BLaER1 treated with 17β-estradiol and CSF1 and Interleukin-3, amounts not matched to agents 10 nM and 100 nM (cell line): Measurements from ENCODE around the gene SEC14L6.
"Not testable (repeated sequence)": the region's sequence is repeated elsewhere in the genome, so short reads cannot be mapped to it uniquely, and the experiment has no call there.

Experiments
- H3K27ac ChIP-seq, 11 experiments: shearing (Covaris generic); formaldehyde crosslinking; 2 replicates each; pipeline ENCODE4 v1.8.1; 2022
- H3K27me3 ChIP-seq, 11 experiments: shearing (Covaris generic); formaldehyde crosslinking; 2 replicates each; pipeline ENCODE4 v1.8.1; 2022
- H3K36me3 ChIP-seq, 11 experiments: shearing (Covaris generic); formaldehyde crosslinking; 2 replicates each; pipeline ENCODE4 v1.8.1; 2022
- H3K4me1 ChIP-seq, 10 experiments: shearing (Covaris generic); formaldehyde crosslinking; 2 replicates each; pipeline ENCODE4 v1.8.1; 2022
- H3K4me2 ChIP-seq, 11 experiments: shearing (Covaris generic); formaldehyde crosslinking; 2 replicates each; pipeline ENCODE4 v1.8.1; 2022
- H3K4me3 ChIP-seq, 10 experiments: shearing (Covaris generic); formaldehyde crosslinking; 2 replicates each; pipeline ENCODE4 v1.8.1; 2022
- H3K9ac ChIP-seq, 11 experiments: shearing (Covaris generic); formaldehyde crosslinking; 2 replicates each; pipeline ENCODE4 v1.8.1; 2022
- H3K9me3 ChIP-seq, 11 experiments: shearing (Covaris generic); formaldehyde crosslinking; replicated peaks in 1 of 11; 2 replicates each; pipeline ENCODE4 v1.8.1; 2022
- H4K20me1 ChIP-seq, 11 experiments: shearing (Covaris generic); formaldehyde crosslinking; 2 replicates each; pipeline ENCODE4 v1.8.1; 2022
- Cebpa-rat ChIP-seq, 11 experiments: shearing (Covaris generic); IDR thresholded peaks; 2 replicates each; pipeline ENCODE4 v1.8.1; 2022

The SEC14L6 gene

GRCh38 chr22:30547188-30547587 lies 647 bp upstream of the SEC14L6 start:
- Histone ChIP-seq H3K9me3 (no peaks in the 10 kb centered on the region), H3K9ac (no peak overlapping the region), H4K20me1 (no peaks in the 10 kb centered on the region), H3K27me3 (no peaks in the 10 kb centered on the region), H3K4me2 (no peak overlapping the region), H3K27ac (no peak overlapping the region), H3K4me3 (no peak overlapping the region), H3K36me3 (no peaks in the 10 kb centered on the region), H3K4me1 (peaks cover 0 to 4% (median 0%) of the 10 kb centered on the region in 10 experiments; a peak in 1 of 20 replicates)
- TF ChIP-seq Cebpa-rat (IDR thresholded peaks at IDR 0.05): no peak

DNA sequence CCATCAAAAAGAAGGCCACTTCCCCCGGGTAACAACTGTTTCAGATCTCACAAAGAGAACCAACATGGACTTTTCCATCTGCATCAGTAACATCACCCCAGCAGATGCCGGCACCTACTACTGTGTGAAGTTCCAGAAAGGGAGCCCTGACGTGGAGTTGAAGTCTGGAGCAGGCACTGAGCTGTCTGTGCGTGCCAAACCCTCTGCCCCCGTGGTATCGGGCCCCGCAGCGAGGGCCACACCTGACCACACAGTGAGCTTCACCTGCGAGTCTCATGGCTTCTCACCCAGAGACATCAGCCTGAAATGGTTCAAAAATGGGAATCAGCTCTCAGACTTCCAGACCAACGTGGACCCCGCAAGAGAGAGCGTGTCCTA lies 3.7 kb downstream of the SEC14L6 start:
- Histone ChIP-seq H3K4me2 (no peak overlapping the region), H3K9me3 (no peaks in the 10 kb centered on the region), H3K4me1 (peaks cover 0 to 4% (median 0%) of the 10 kb centered on the region in 10 experiments; a peak in 1 of 20 replicates), H3K9ac (no peak overlapping the region), H3K36me3 (no peaks in the 10 kb centered on the region), H3K27me3 (no peaks in the 10 kb centered on the region), H4K20me1 (no peaks in the 10 kb centered on the region), H3K4me3 (no peak overlapping the region), H3K27ac (no peak overlapping the region)
- no peak for TF ChIP-seq Cebpa-rat (IDR thresholded peaks at IDR 0.05)

DNA sequence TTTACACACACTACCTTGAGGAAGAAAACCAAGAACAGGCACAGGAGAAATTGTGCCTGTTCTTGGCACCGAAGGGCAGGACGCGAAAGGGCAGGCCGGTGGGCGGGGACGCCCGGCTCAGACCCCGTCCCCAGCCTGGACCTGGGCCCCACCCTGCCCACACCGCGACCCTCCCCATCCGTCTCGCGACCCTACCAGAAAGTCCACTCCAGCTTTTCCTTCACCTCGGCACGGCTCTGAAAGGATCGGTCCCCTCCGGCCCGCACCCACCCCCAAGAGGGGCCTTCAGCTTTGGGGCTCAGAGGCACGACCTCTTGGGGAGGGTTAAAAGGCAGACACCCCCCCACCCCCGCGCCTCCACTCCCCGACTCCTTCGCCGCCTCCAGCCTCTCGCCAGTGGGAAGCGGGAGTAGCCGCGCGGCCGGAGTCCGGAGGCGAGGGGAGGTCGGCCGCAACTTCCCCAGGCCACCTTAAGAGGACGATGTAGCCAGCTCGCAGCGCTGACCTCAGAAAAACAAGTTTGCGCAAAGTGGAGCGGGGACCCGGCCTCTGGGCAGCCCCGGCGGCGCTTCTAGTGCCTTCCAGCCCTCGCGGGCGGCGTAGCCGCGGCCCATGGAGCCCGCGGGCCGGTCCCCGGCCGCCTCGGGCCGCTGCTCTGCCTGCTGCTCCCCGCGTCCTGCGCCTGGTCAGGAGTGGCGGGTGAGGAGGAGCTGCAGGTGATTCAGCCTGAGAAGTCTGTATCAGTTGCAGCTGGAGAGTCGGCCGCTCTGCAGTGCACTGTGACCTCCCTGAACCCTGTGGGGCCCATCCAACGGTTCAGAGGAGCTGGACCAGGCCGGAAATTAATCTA lies 4.4 kb downstream of the SEC14L6 start:
- no peaks in the 10 kb centered on the region for H3K9me3 ChIP-seq
- H3K4me2 ChIP-seq: no peak overlapping the region
- no peak overlapping the region for H3K9ac ChIP-seq
- no peaks in the 10 kb centered on the region for H3K27me3 ChIP-seq
- TF ChIP-seq Cebpa-rat (IDR thresholded peaks at IDR 0.05): no peak
- no peak overlapping the region for H3K27ac ChIP-seq
- no peak overlapping the region for H3K4me3 ChIP-seq
- peaks cover 0 to 4% (median 0%) of the 10 kb centered on the region in 10 experiments; a peak in 1 of 20 replicates for H3K4me1 ChIP-seq
- no peaks in the 10 kb centered on the region for H4K20me1 ChIP-seq
- no peaks in the 10 kb centered on the region for H3K36me3 ChIP-seq

- not testable (repeated sequence) for H4K20me1 ChIP-seq, H3K27me3 ChIP-seq, H3K9me3 ChIP-seq, H3K9ac ChIP-seq, H3K4me3 ChIP-seq, H3K36me3 ChIP-seq, H3K27ac ChIP-seq, H3K4me1 ChIP-seq, H3K4me2 ChIP-seq
Measured at GRCh38 chr22:30541511-30541910, 5.0 kb downstream of the SEC14L6 start.

DNA sequence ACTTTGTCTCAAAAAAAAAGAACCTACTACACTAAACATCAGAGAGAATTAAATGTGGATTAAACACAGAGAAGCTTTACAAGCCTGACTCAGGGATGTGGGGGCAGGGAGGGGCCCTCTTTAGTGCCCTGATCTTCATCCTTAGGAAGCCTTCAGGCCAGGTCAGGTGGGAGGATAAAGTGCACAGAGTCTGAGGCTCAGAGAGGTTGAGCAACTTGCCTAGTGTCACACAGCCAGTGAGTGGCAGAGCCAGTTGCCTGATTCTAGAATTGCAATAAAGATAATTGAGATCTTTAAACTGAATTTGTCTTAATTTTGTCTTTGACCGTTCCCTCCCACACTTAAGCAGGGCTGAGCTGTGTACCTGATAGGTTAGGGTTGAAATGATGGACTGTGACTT lies 7.2 kb downstream of the SEC14L6 start:
- Histone ChIP-seq H3K9ac (no peak overlapping the region), H3K27ac (no peak overlapping the region), H4K20me1 (no peaks in the 10 kb centered on the region), H3K4me2 (no peak overlapping the region), H3K36me3 (no peaks in the 10 kb centered on the region), H3K27me3 (no peaks in the 10 kb centered on the region), H3K9me3 (no peaks in the 10 kb centered on the region), H3K4me1 (peaks cover 0 to 5% (median 0%) of the 10 kb centered on the region in 10 experiments; a peak in 2 of 20 replicates), H3K4me3 (no peak overlapping the region)
- TF ChIP-seq Cebpa-rat (IDR thresholded peaks at IDR 0.05): no peak

DNA sequence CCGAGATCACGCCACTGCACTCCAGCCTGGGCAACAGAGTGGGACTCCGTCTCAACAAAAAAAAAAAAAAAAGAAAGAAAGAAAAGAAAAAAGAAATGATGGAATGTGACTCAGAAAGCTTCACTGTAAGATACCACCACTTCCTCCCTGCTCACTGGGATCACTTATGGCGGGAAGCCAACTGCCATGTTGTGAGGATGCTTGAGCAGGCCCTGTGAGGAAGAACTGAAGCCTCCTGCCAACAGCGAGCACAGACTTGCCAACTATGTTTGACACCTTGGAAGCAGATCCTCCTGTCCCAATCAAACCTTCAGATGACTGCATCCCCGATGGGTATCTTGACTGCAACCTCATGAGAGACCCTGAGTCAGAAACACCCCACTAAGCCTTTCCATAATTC lies 8.3 kb downstream of the SEC14L6 start:
- H3K9me3 ChIP-seq: no peaks in the 10 kb centered on the region
- H3K4me1 ChIP-seq: peaks cover 0 to 5% (median 0%) of the 10 kb centered on the region in 10 experiments; a peak in 2 of 20 replicates
- H3K9ac ChIP-seq: no peak overlapping the region
- H3K27me3 ChIP-seq: no peaks in the 10 kb centered on the region
- H3K4me3 ChIP-seq: no peak overlapping the region
- no peak for TF ChIP-seq Cebpa-rat (IDR thresholded peaks at IDR 0.05)
- H3K27ac ChIP-seq: no peak overlapping the region
- H4K20me1 ChIP-seq: no peaks in the 10 kb centered on the region
- no peaks in the 10 kb centered on the region for H3K36me3 ChIP-seq
- H3K4me2 ChIP-seq: no peak overlapping the region

GRCh38 chr22:30537083-30537731 lies 9.3 kb downstream of the SEC14L6 start:
- H4K20me1 ChIP-seq: no peaks in the 10 kb centered on the region
- no peaks in the 10 kb centered on the region for H3K9me3 ChIP-seq
- H3K4me1 ChIP-seq: peaks cover 0 to 10% (median 0%) of the 10 kb centered on the region in 10 experiments; a peak in 6 of 20 replicates
- H3K4me3 ChIP-seq: no peak overlapping the region
- no peak overlapping the region for H3K9ac ChIP-seq
- H3K27ac ChIP-seq: no peak overlapping the region
- TF ChIP-seq Cebpa-rat (IDR thresholded peaks at IDR 0.05): no peak
- H3K27me3 ChIP-seq: no peaks in the 10 kb centered on the region
- H3K36me3 ChIP-seq: no peaks in the 10 kb centered on the region
- no peak overlapping the region for H3K4me2 ChIP-seq

- Histone ChIP-seq H3K36me3 (no peaks in the 10 kb centered on the region), H3K4me3 (no peak overlapping the region), H3K9ac (no peak overlapping the region), H3K27ac (no peak overlapping the region), H3K4me1 (peaks cover 0 to 10% (median 0%) of the 10 kb centered on the region in 10 experiments; a peak in 6 of 20 replicates), H3K27me3 (no peaks in the 10 kb centered on the region), H3K9me3 (no peaks in the 10 kb centered on the region), H3K4me2 (no peak overlapping the region), H4K20me1 (0 out of 22 replicates have a peak, but pooled peaks cover 0 to 4% (median 0%) of the 10 kb centered on the region in 11 experiments)
- TF ChIP-seq Cebpa-rat (IDR thresholded peaks at IDR 0.05): no peak
Measured at GRCh38 chr22:30535182-30535581, 11.4 kb downstream of the SEC14L6 start.

- no peak overlapping the region for H3K27ac ChIP-seq
- H3K9ac ChIP-seq: no peak overlapping the region
- no peaks in the 10 kb centered on the region for H3K36me3 ChIP-seq
- no peak for TF ChIP-seq Cebpa-rat (IDR thresholded peaks at IDR 0.05)
- H3K9me3 ChIP-seq: no peaks in the 10 kb centered on the region
- H3K4me3 ChIP-seq: no peak overlapping the region
- peaks cover 0 to 10% (median 0%) of the 10 kb centered on the region in 10 experiments; a peak in 6 of 20 replicates for H3K4me1 ChIP-seq
- 0 out of 22 replicates have a peak, but pooled peaks cover 0 to 4% (median 0%) of the 10 kb centered on the region in 11 experiments for H4K20me1 ChIP-seq
- H3K27me3 ChIP-seq: no peaks in the 10 kb centered on the region
- H3K4me2 ChIP-seq: no peak overlapping the region
Measured at GRCh38 chr22:30531651-30532608, 14.6 kb downstream of the SEC14L6 start.
